ENCODE data around the gene ZNF628.
"Not testable (repeated sequence)": the region's sequence is repeated elsewhere in the genome, so short reads cannot be mapped to it uniquely, and the experiment has no call there.

Gene ZNF628

GRCh38 chr19:55492362-55492944 is 16.0 kb downstream of the ZNF628 start:
- peaks cover 2% of the 10 kb centered on the region for H3K4me1 Mint-ChIP-seq
- peaks cover 1% of the 10 kb centered on the region for H3K27me3 Mint-ChIP-seq
- no peak overlapping the region for H3K4me3 Mint-ChIP-seq
- no peaks in the 10 kb centered on the region for H3K36me3 Mint-ChIP-seq
- no peak overlapping the region for H3K27ac Mint-ChIP-seq
- H3K9me3 Mint-ChIP-seq: no peaks in the 10 kb centered on the region

GRCh38 chr19:55493052-55493644 is 16.7 kb downstream of the ZNF628 start:
- Mint-ChIP-seq H3K27ac (no peak overlapping the region), H3K9me3 (no peaks in the 10 kb centered on the region), H3K36me3 (no peaks in the 10 kb centered on the region), H3K4me3 (no peak overlapping the region), H3K4me1 (no peaks in the 10 kb centered on the region), H3K27me3 (peaks cover 1% of the 10 kb centered on the region)

GRCh38 chr19:55493645-55494171 is 17.3 kb downstream of the ZNF628 start:
- no peak overlapping the region for H3K27ac Mint-ChIP-seq
- H3K9me3 Mint-ChIP-seq: no peaks in the 10 kb centered on the region
- no peaks in the 10 kb centered on the region for H3K36me3 Mint-ChIP-seq
- no peaks in the 10 kb centered on the region for H3K4me1 Mint-ChIP-seq
- peaks cover 1% of the 10 kb centered on the region for H3K27me3 Mint-ChIP-seq
- H3K4me3 Mint-ChIP-seq: no peak overlapping the region

- Mint-ChIP-seq H3K27me3 (peaks cover 1% of the 10 kb centered on the region), H3K9me3 (no peaks in the 10 kb centered on the region), H3K4me1 (no peaks in the 10 kb centered on the region), H3K27ac (no peak overlapping the region), H3K4me3 (no peak overlapping the region), H3K36me3 (no peaks in the 10 kb centered on the region)
Measured at GRCh38 chr19:55494172-55494761, 17.9 kb downstream of the ZNF628 start.

GRCh38 chr19:55495646-55496349 is 19.4 kb downstream of the ZNF628 start:
- H3K4me1 Mint-ChIP-seq: no peaks in the 10 kb centered on the region
- H3K36me3 Mint-ChIP-seq: no peaks in the 10 kb centered on the region
- no peaks in the 10 kb centered on the region for H3K9me3 Mint-ChIP-seq
- peaks cover 1% of the 10 kb centered on the region for H3K27me3 Mint-ChIP-seq
- H3K4me3 Mint-ChIP-seq: no peak overlapping the region
- no peak overlapping the region for H3K27ac Mint-ChIP-seq

GRCh38 chr19:55496820-55497219 is 20.4 kb downstream of the ZNF628 start:
- not testable (repeated sequence) for H3K27ac Mint-ChIP-seq, H3K4me1 Mint-ChIP-seq, H3K36me3 Mint-ChIP-seq, H3K4me3 Mint-ChIP-seq, H3K9me3 Mint-ChIP-seq, H3K27me3 Mint-ChIP-seq

- Mint-ChIP-seq H3K27ac (no peak overlapping the region), H3K4me1 (peaks cover 6% of the 10 kb centered on the region)
Measured at GRCh38 chr19:55497763-55498162, 21.3 kb downstream of the ZNF628 start.

GRCh38 chr19:55498246-55498840 is 21.9 kb downstream of the ZNF628 start:
- Mint-ChIP-seq H3K36me3 (peaks cover 1% of the 10 kb centered on the region), H3K4me3 (no peak overlapping the region), H3K4me1 (peaks cover 10% of the 10 kb centered on the region), H3K27ac (no peak overlapping the region), H3K27me3 (no peaks in the 10 kb centered on the region), H3K9me3 (no peaks in the 10 kb centered on the region)

More at GRCh38 chr19:55497763-55498162, 21.3 kb downstream of the ZNF628 start:
- Mint-ChIP-seq H3K4me3 (no peak overlapping the region), H3K36me3 (no peaks in the 10 kb centered on the region), H3K27me3 (no peaks in the 10 kb centered on the region), H3K9me3 (no peaks in the 10 kb centered on the region)

GRCh38 chr19:55500368-55500952 is 24.0 kb downstream of the ZNF628 start:
- Mint-ChIP-seq H3K4me3 (no peak overlapping the region), H3K9me3 (no peaks in the 10 kb centered on the region), H3K27me3 (no peaks in the 10 kb centered on the region)

GRCh38 chr19:55502197-55502952 is 26.0 kb downstream of the ZNF628 start:
- Mint-ChIP-seq H3K4me3 (peak overlapping the region; percentile 31), H3K36me3 (peaks cover 1% of the 10 kb centered on the region), H3K27me3 (no peaks in the 10 kb centered on the region), H3K27ac (peak overlapping the region; percentile 43), H3K9me3 (no peaks in the 10 kb centered on the region), H3K4me1 (peaks cover 14% of the 10 kb centered on the region)

More at GRCh38 chr19:55500368-55500952, 24.0 kb downstream of the ZNF628 start:
- peaks cover 1% of the 10 kb centered on the region for H3K36me3 Mint-ChIP-seq
- H3K27ac Mint-ChIP-seq: no peak overlapping the region
- H3K4me1 Mint-ChIP-seq: peaks cover 14% of the 10 kb centered on the region

GRCh38 chr19:55503157-55503501 is 26.7 kb downstream of the ZNF628 start:
- Mint-ChIP-seq H3K9me3 (no peaks in the 10 kb centered on the region), H3K4me3 (peak overlapping the region; percentile 83), H3K36me3 (peaks cover 1% of the 10 kb centered on the region), H3K27me3 (no peaks in the 10 kb centered on the region), H3K4me1 (peaks cover 14% of the 10 kb centered on the region), H3K27ac (peak overlapping the region; percentile 93)

GRCh38 chr19:55503502-55504251 is 27.3 kb downstream of the ZNF628 start:
- peak overlapping the region; percentile 93 for H3K27ac Mint-ChIP-seq
- H3K36me3 Mint-ChIP-seq: peaks cover 1% of the 10 kb centered on the region
- H3K9me3 Mint-ChIP-seq: no peaks in the 10 kb centered on the region
- peaks cover 14% of the 10 kb centered on the region for H3K4me1 Mint-ChIP-seq
- H3K27me3 Mint-ChIP-seq: no peaks in the 10 kb centered on the region
- peak overlapping the region; percentile 83 for H3K4me3 Mint-ChIP-seq

GRCh38 chr19:55504252-55504603 is 27.8 kb downstream of the ZNF628 start:
- Mint-ChIP-seq H3K27ac (peak overlapping the region; percentile 41), H3K9me3 (no peaks in the 10 kb centered on the region), H3K27me3 (no peaks in the 10 kb centered on the region), H3K36me3 (peaks cover 1% of the 10 kb centered on the region), H3K4me3 (peak overlapping the region; percentile 83), H3K4me1 (peaks cover 14% of the 10 kb centered on the region)

GRCh38 chr19:55504981-55505380 is 28.6 kb downstream of the ZNF628 start:
- Mint-ChIP-seq H3K27me3 (no peaks in the 10 kb centered on the region), H3K4me3 (no peak overlapping the region), H3K4me1 (peaks cover 14% of the 10 kb centered on the region), H3K27ac (no peak overlapping the region), H3K36me3 (peaks cover 1% of the 10 kb centered on the region), H3K9me3 (no peaks in the 10 kb centered on the region)

Data from activated naive CD4-positive, alpha-beta T cell treated with anti-CD3 and anti-CD28 coated beads, Interleukin-2, amount 50 U/mL, for 24 hours (primary cell).